GM21717 (cell line): ENCODE measurements around the gene CKS2.

Experiments used
- ATAC-seq: cut with Tn5 transposase; IDR thresholded peaks from one replicate; pipeline ENCODE4 v1.9.1; 2021; ENCODE audit warnings: mild to moderate bottlenecking, moderate library complexity; ENCODE audit not compliant: unreplicated experiment

The CKS2 gene

GRCh38 chr9:89363921-89364665 lies 53.1 kb downstream of the CKS2 start:
- ATAC-seq: no peak

- ATAC-seq: no peak
Observed at GRCh38 chr9:89364666-89365531, 53.9 kb downstream of the CKS2 start.

GRCh38 chr9:89365532-89365912 lies 54.5 kb downstream of the CKS2 start:
- no peak for ATAC-seq
